Measurements from ENCODE around the gene TEPSIN.

Gene TEPSIN

GRCh38 chr17:81187586-81188490 is 51.0 kb downstream of the TEPSIN start:
- TF ChIP-seq CTCF (IDR thresholded peaks at IDR 0.05): no peak
- no peak for TF ChIP-seq ZFX (IDR thresholded peaks at IDR 0.05; ENCODE audit: borderline replicate concordance)
- no peak overlapping the region for H3K27ac ChIP-seq

- H3K27ac ChIP-seq: no peak overlapping the region
- TF ChIP-seq CTCF (IDR thresholded peaks at IDR 0.05) (no peak), ZFX (IDR thresholded peaks at IDR 0.05; ENCODE audit: borderline replicate concordance) (no peak)
Measured at GRCh38 chr17:81187120-81187519, 51.7 kb downstream of the TEPSIN start.

- TF ChIP-seq ZFX (IDR thresholded peaks at IDR 0.05; ENCODE audit: borderline replicate concordance): no peak
- no peak for TF ChIP-seq CTCF (IDR thresholded peaks at IDR 0.05)
- H3K27ac ChIP-seq: no peak overlapping the region
Measured at GRCh38 chr17:81186203-81186602, 52.7 kb downstream of the TEPSIN start.

GRCh38 chr17:81184555-81184954 is 54.3 kb downstream of the TEPSIN start:
- no peak overlapping the region for H3K27ac ChIP-seq
- TF ChIP-seq CTCF (IDR thresholded peaks at IDR 0.05): no peak
- TF ChIP-seq ZFX (IDR thresholded peaks at IDR 0.05; ENCODE audit: borderline replicate concordance): no peak

- no peak overlapping the region for H3K27ac ChIP-seq
Measured at GRCh38 chr17:81183807-81184206, 55.0 kb downstream of the TEPSIN start.

GRCh38 chr17:81183316-81183715 is 55.5 kb downstream of the TEPSIN start:
- no peak overlapping the region for H3K27ac ChIP-seq
- TF ChIP-seq CTCF (IDR thresholded peaks at IDR 0.05): no peak
- no peak for TF ChIP-seq ZFX (IDR thresholded peaks at IDR 0.05; ENCODE audit: borderline replicate concordance)

More at GRCh38 chr17:81183807-81184206, 55.0 kb downstream of the TEPSIN start:
- TF ChIP-seq ZFX (IDR thresholded peaks at IDR 0.05; ENCODE audit: borderline replicate concordance) (no peak), CTCF (IDR thresholded peaks at IDR 0.05) (no peak)

GRCh38 chr17:81182596-81182995 is 56.3 kb downstream of the TEPSIN start:
- TF ChIP-seq CTCF (IDR thresholded peaks at IDR 0.05) (no peak), ZFX (IDR thresholded peaks at IDR 0.05; ENCODE audit: borderline replicate concordance) (no peak)
- H3K27ac ChIP-seq: no peak overlapping the region
